DND-41 (cell line): ENCODE data around the gene TTC28.
"Not testable (repeated sequence)": the region's sequence is repeated elsewhere in the genome, so short reads cannot be mapped to it uniquely, and the experiment has no call there.

Source experiments
- ATAC-seq: fragments of 200-7000 bp; cut with Tn5 transposase; 3 replicates; pipeline ENCODE4 v1.9.1; 2021; ENCODE audit warnings: low read depth; ENCODE audit not compliant: insufficient read depth
- DNase-seq: peaks from one replicate; pipeline ENCODE4 v3.0.0-alpha.2; 2020
- H2AFZ ChIP-seq: 2 replicates; pipeline ENCODE4 v1.6.0; 2012; ENCODE audit warnings: low read depth, low read length
- H3K27ac ChIP-seq: 2 replicates; pipeline ENCODE4 v1.5.1; 2012; ENCODE audit warnings: low read length, inconsistent platforms
- H3K27me3 ChIP-seq: fragments of 200-600 bp; sonication (generic); 2 replicates; pipeline ENCODE4 v1.6.0; 2012; ENCODE audit warnings: low read length, mild to moderate bottlenecking, inconsistent platforms; ENCODE audit not compliant: insufficient read depth, poor library complexity
- H3K36me3 ChIP-seq: 2 replicates; pipeline ENCODE4 v1.5.1; 2012; ENCODE audit warnings: low read length, inconsistent platforms; ENCODE audit not compliant: insufficient read depth
- H3K4me1 ChIP-seq: 2 replicates; pipeline ENCODE4 v1.5.1; 2012; ENCODE audit warnings: mild to moderate bottlenecking, low read length; ENCODE audit not compliant: insufficient read depth
- H3K4me2 ChIP-seq: 2 replicates; pipeline ENCODE4 v1.6.0; 2012; ENCODE audit warnings: mild to moderate bottlenecking, moderate library complexity, low read length, inconsistent platforms; ENCODE audit not compliant: insufficient read depth
- H3K4me3 ChIP-seq, 2 experiments: fragments of 200-600 bp in 1 of 2; shearing (Covaris generic) in 1 of 2; 2 replicates each; pipeline ENCODE4 v1.5.1; 2012 to 2016; ENCODE audit warnings: inconsistent platforms in 2 of 2, low read length in 2 of 2, mild to moderate bottlenecking in 2 of 2, low read depth in 1 of 2, moderate library complexity in 1 of 2
- H3K79me2 ChIP-seq: 2 replicates; pipeline ENCODE4 v1.6.0; 2012; ENCODE audit warnings: low read length, inconsistent platforms; ENCODE audit not compliant: insufficient read depth
- H3K9ac ChIP-seq: 2 replicates; pipeline ENCODE4 v1.6.0; 2012; ENCODE audit warnings: low read depth, mild to moderate bottlenecking, inconsistent platforms, low read length, moderate library complexity
- H3K9me3 ChIP-seq: 2 replicates; pipeline ENCODE4 v1.5.1; 2012; ENCODE audit warnings: low read length, moderate library complexity, mild to moderate bottlenecking, inconsistent platforms; ENCODE audit not compliant: insufficient read depth, severe bottlenecking
- H4K20me1 ChIP-seq: 2 replicates; pipeline ENCODE4 v1.6.0; 2012; ENCODE audit warnings: low read length; ENCODE audit not compliant: insufficient read depth
- EZH2 ChIP-seq: IDR thresholded peaks from 3 replicates; pipeline ENCODE4 v1.6.1; 2012; ENCODE audit warnings: borderline replicate concordance, low read depth, mild to moderate bottlenecking, moderate library complexity, low read length, inconsistent platforms; ENCODE audit not compliant: severe bottlenecking
- TF ChIP-seq, protein P1 (sequence below): IDR thresholded peaks from 2 replicates; pipeline ENCODE4 v1.5.1; 2012; ENCODE audit warnings: borderline replicate concordance, low read length, moderate library complexity, mild to moderate bottlenecking; ENCODE audit not compliant: poor library complexity, severe bottlenecking; ENCODE audit errors: extremely low read depth

TTC28 gene

DNA sequence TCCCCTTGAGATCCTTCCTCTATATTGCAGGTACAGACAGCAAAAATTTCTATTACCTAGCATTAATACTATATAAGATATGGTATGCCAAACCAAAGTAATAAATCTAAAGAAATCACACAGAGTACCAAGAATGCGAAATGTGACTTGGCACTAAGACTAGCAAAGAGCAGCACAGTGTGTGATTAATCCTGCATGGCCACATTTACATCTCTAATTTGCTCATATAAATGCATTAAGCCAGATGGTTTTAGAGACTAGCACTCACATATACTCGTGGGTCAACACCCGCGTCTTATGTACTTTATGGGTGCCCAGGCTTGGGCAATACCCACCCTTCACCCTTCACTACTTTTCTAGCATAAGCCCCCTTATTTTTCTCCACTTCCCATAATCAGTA lies 213.2 kb downstream of the TTC28 start:
- DNase-seq (no peak), ATAC-seq (no peak)
- H3K4me1 ChIP-seq: no peaks in the 10 kb centered on the region
- H3K9me3 ChIP-seq: no peaks in the 10 kb centered on the region
- no peak overlapping the region for H3K4me2 ChIP-seq
- no peaks in the 10 kb centered on the region for H3K79me2 ChIP-seq
- no peak overlapping the region for H3K9ac ChIP-seq
- no peak overlapping the region for H3K27ac ChIP-seq
- no peaks in the 10 kb centered on the region for H4K20me1 ChIP-seq
- H2AFZ ChIP-seq: no peak overlapping the region
- no peak overlapping the region for H3K4me3 ChIP-seq
- no peak for TF ChIP-seq EZH2
- TF ChIP-seq, protein P1, sequence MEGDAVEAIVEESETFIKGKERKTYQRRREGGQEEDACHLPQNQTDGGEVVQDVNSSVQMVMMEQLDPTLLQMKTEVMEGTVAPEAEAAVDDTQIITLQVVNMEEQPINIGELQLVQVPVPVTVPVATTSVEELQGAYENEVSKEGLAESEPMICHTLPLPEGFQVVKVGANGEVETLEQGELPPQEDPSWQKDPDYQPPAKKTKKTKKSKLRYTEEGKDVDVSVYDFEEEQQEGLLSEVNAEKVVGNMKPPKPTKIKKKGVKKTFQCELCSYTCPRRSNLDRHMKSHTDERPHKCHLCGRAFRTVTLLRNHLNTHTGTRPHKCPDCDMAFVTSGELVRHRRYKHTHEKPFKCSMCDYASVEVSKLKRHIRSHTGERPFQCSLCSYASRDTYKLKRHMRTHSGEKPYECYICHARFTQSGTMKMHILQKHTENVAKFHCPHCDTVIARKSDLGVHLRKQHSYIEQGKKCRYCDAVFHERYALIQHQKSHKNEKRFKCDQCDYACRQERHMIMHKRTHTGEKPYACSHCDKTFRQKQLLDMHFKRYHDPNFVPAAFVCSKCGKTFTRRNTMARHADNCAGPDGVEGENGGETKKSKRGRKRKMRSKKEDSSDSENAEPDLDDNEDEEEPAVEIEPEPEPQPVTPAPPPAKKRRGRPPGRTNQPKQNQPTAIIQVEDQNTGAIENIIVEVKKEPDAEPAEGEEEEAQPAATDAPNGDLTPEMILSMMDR: no peak
- no peaks in the 10 kb centered on the region for H3K36me3 ChIP-seq
- no peaks in the 10 kb centered on the region for H3K27me3 ChIP-seq

DNA sequence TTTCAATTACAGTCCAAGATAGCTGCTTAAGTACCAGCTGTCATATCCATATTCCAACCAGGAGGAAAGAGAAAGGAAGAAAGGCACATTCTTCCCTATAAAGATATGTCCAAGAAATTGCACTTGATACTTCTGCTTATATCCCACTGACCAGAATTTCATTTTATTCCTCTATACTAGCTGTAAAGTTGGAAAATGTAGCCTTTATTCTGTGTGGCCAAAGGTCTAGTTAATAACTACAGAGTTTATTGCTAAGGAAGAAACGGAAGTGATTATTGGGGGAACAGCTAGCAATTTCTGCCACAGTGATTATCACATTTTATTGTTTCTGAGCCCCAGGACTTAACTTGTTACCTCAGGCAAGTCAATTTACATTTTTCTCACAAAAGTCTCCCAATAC lies 213.8 kb downstream of the TTC28 start:
- Histone ChIP-seq H3K27me3 (no peaks in the 10 kb centered on the region), H3K79me2 (no peaks in the 10 kb centered on the region), H3K4me2 (no peak overlapping the region), H2AFZ (no peak overlapping the region), H3K4me1 (no peaks in the 10 kb centered on the region), H3K36me3 (no peaks in the 10 kb centered on the region), H3K4me3 (no peak overlapping the region), H3K27ac (no peak overlapping the region), H3K9me3 (no peaks in the 10 kb centered on the region), H4K20me1 (no peaks in the 10 kb centered on the region), H3K9ac (no peak overlapping the region)
- no peak for TF ChIP-seq EZH2
- TF ChIP-seq, protein P1: no peak
- no peak for ATAC-seq
- no peak for DNase-seq

DNA sequence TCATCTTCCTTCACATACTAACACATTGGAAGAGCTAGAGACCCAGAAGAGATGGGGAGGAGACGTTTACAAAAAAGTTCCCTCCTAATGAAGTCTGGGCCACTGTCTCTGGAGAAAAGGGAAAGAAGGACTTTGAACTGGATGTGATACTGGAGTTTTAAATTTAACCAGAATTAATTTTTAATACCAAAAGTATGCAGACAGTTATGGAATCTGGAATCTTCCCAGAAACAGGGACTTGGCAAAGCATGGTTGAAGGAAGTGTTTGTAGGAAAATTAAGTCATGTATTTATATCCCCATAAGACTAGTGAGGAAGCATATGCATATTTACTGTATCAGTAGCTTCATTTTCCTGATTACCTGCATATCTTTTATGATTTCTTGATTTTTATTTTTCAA lies 215.5 kb downstream of the TTC28 start:
- no peak overlapping the region for H3K4me3 ChIP-seq
- no peaks in the 10 kb centered on the region for H3K27me3 ChIP-seq
- H4K20me1 ChIP-seq: no peaks in the 10 kb centered on the region
- H3K4me2 ChIP-seq: no peak overlapping the region
- H3K9me3 ChIP-seq: no peaks in the 10 kb centered on the region
- no peaks in the 10 kb centered on the region for H3K79me2 ChIP-seq
- no peak overlapping the region for H3K9ac ChIP-seq
- no peak overlapping the region for H3K27ac ChIP-seq
- DNase-seq (no peak), ATAC-seq (no peak)
- no peak overlapping the region for H2AFZ ChIP-seq
- no peaks in the 10 kb centered on the region for H3K4me1 ChIP-seq
- TF ChIP-seq EZH2: no peak
- TF ChIP-seq, protein P1: no peak
- no peaks in the 10 kb centered on the region for H3K36me3 ChIP-seq

DNA sequence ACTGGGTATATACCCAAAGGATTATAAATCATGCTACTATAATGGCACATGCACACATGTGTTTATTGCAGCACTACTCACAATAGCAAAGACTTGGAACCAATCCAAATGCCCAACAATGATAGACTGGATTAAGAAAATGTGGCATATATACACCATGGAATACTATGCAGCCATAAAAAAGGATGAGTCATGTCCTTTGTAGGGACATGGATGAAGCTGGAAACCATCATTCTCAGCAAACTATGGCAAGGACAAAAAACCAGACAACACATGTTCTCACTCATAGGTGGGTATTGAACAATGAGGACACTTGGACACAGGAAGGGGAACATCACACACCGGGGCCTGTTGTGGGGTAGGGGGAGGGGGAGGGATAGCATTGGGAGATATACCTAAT lies 216.2 kb downstream of the TTC28 start:
- H4K20me1 ChIP-seq, ATAC-seq, H3K27ac ChIP-seq, H3K79me2 ChIP-seq, H3K36me3 ChIP-seq, H3K4me1 ChIP-seq, H3K4me3 ChIP-seq, H3K9me3 ChIP-seq, H3K4me2 ChIP-seq, H3K27me3 ChIP-seq, H3K9ac ChIP-seq, H2AFZ ChIP-seq, DNase-seq: not testable (repeated sequence)
